Muscle of leg (tissue), 11 donors: ENCODE results near the gene SRC. TPM values are rescaled to one million over a fixed set of nuclear protein-coding genes. Genes with fewer than 3 reads are reported as not detected.

ENCODE experiments used
- DNase-seq: peaks from one replicate; pipeline ENCODE4 v3.0.0; 2013
- H3K27ac ChIP-seq: one replicate; pipeline ENCODE4 v1.5.1; 2013; ENCODE audit warnings: mild to moderate bottlenecking, low read length, control low read depth
- H3K27me3 ChIP-seq: one replicate; pipeline ENCODE4 v1.6.1; 2013; ENCODE audit warnings: low read length; ENCODE audit not compliant: control insufficient read depth, insufficient read depth
- H3K36me3 ChIP-seq: one replicate; pipeline ENCODE4 v1.6.1; 2013; ENCODE audit warnings: low read length; ENCODE audit not compliant: control insufficient read depth, insufficient read depth
- H3K4me1 ChIP-seq: one replicate; pipeline ENCODE4 v1.6.1; 2013; ENCODE audit warnings: low read length; ENCODE audit not compliant: control insufficient read depth, insufficient read depth
- H3K4me3 ChIP-seq: one replicate; pipeline ENCODE4 v1.5.1; 2013; ENCODE audit warnings: low read length, control low read depth
- H3K9me3 ChIP-seq: replicated peaks from 2 replicates; pipeline ENCODE4 v1.6.1; 2013; ENCODE audit warnings: low read depth, low read length; ENCODE audit not compliant: control insufficient read depth
- WGBS: methylation state at CpG from one replicate; pipeline ENCODE4 v1.1.5; 2013; ENCODE audit warnings: missing lambda C conversion rate; ENCODE audit not compliant: insufficient coverage; 5-methylcytosine and 5-hydroxymethylcytosine counted together
- polyA plus RNA-seq, 8 donors: library from polyadenylated mRNA; unstranded; fragments of 120-200 nt; gene quantifications; one replicate each; pipeline versions ENCODE4 v1.2.1 to v1.2.3, GENCODE V29; 2013; ENCODE audit warnings: inconsistent platforms in 1 of 8, low replicate concordance in 1 of 8; ENCODE audit not compliant: insufficient read length in 8 of 8, insufficient read depth in 1 of 8
- total RNA-seq: library from RNA; stranded (reverse); fragments of 120-200 nt; gene quantifications from one replicate; pipeline ENCODE4 v1.2.4, GENCODE V29; 2013

The SRC gene
- total and polyA plus RNA-seq, 9 donors, result 8.6 to 25.4 (median 16.6) TPM

DNA sequence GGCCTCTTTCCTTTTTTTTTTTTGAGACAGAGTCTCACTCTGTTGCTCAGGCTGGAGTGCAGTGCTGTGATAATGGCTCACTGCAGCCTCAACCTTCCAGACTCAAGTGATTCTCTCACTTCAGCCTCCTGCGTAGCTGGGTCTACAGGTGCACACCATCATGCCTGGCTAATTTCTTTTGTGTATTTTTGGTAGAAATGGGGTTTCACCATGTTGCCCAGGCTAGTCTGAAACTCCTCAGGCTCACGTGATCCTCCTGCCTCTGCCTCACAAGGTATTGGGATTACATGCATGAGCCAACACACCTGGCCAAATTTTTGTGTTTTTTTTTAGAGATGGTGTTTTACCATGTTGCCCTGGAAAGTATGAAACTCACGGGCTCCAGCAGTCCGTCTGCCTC is 29.3 kb downstream of the SRC start:
- Histone ChIP-seq H3K27me3 (no peaks in the 10 kb centered on the region), H3K36me3 (peaks cover 7% of the 10 kb centered on the region), H3K27ac (no peak overlapping the region), H3K4me1 (no peaks in the 10 kb centered on the region), H3K9me3 (no peaks in the 10 kb centered on the region), H3K4me3 (no peak overlapping the region)
- no peak for DNase-seq
- WGBS, result no CpG with 5 or more reads among the region's 4 CpGs

DNA sequence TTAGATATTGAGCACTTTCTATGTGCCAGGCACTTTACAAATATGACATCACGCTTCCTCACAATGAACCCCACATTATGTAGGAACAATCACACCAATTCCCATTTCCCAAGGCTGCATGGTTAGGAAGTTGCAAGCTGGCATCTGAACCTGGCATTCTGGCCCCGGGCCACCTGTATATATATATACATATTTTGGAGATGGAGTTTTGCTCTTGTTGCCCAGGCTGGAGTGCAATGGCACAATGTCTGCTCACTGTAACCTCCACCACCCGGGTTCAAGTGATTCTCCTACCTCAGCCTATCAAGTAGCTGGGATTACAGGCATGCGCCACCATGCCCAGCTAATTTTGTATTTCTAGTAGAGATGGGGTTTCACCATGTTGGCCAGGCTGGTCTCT is 30.4 kb downstream of the SRC start:
- Histone ChIP-seq H3K4me1 (no peaks in the 10 kb centered on the region), H3K27me3 (no peaks in the 10 kb centered on the region), H3K4me3 (no peak overlapping the region), H3K9me3 (no peaks in the 10 kb centered on the region), H3K36me3 (peaks cover 7% of the 10 kb centered on the region), H3K27ac (no peak overlapping the region)
- no CpG with 5 or more reads among the region's 4 CpGs for WGBS
- DNase-seq, result no peak

DNA sequence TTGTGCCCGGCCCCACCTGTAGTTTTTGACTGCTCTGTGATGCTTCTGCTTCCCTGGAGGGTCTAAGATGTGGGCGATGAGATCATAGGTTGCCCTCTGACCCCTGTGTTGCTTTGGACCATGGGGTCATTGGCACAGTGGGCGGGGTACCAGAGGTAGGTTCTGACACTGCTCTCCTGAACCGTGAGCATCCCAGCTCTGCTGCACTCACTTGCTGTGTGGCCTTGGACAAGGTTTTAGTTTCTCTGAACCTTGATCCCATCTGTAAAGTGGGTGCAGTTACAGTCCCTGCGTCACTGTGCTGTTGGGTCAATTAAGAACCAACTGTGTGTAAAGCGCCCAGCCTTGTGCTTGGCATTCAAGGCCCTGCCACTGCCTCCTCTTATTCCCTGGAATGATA is 30.9 kb downstream of the SRC start:
- no peaks in the 10 kb centered on the region for H3K27me3 ChIP-seq
- DNase-seq, result no peak
- no peak overlapping the region for H3K4me3 ChIP-seq
- H3K9me3 ChIP-seq, result no peaks in the 10 kb centered on the region
- H3K27ac ChIP-seq, result no peak overlapping the region
- peaks cover 7% of the 10 kb centered on the region for H3K36me3 ChIP-seq
- H3K4me1 ChIP-seq, result no peaks in the 10 kb centered on the region
- WGBS, result 96% methylated on average over 6 of the region's 6 CpGs

DNA sequence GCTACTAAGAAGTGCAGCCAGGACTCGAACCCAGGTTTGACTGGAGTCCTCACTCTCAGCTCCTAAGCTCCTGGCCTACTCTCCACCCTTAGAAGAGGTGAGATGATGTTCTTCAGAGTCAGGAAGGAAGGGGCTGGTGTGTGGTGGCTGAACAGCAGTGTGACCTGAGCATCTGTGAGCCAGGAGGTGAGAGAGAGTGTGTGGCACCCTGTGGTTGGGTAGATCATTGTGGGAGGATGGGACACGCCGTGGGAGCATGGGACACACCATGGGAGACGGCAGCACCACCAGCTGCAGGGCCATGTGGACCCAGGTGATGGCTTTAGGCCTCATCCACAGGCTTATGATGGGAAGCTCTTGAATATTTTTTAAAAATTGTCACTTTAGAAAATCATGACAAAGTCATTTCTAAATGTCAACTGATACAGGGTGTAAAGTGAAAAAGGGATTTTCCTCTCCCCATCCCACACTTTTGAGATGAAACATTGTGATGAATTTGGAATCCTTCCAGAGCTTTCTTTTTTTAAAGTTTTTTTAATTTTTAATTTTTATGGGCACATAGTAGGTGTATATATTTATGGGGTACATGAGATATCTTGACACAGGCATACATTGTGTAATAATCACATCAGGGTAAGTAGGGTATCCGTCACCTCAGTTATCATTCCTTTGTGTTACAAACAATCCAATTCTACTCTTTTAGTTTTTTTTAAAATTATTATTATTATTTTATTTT is 31.6 kb downstream of the SRC start:
- Histone ChIP-seq H3K4me1 (no peaks in the 10 kb centered on the region), H3K4me3 (no peak overlapping the region), H3K27ac (no peak overlapping the region), H3K27me3 (no peaks in the 10 kb centered on the region), H3K36me3 (peaks cover 7% of the 10 kb centered on the region), H3K9me3 (no peaks in the 10 kb centered on the region)
- no peak for DNase-seq
- 75% methylated on average over 2 of the region's 5 CpGs for WGBS

DNA sequence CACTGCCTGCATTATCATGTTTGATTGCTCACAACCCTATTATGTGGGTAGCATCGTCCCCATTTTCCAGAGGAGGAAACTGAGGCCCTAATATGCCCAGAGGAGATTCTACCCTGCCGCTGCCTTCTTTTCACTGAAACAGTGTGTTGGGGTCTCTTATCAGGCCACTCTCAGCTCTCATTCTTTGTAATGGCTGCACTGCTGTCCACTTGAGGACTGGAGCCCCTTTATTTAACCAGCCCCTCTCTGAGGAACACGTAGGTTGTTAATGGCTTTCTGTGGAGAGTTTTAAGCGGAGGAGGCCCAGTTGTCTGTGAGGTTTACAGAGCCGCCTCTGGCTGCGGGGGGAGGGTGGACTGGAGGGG is 32.5 kb downstream of the SRC start:
- Histone ChIP-seq H3K27me3 (no peaks in the 10 kb centered on the region), H3K4me1 (no peaks in the 10 kb centered on the region), H3K36me3 (peaks cover 7% of the 10 kb centered on the region), H3K4me3 (no peak overlapping the region), H3K9me3 (no peaks in the 10 kb centered on the region), H3K27ac (no peak overlapping the region)
- DNase-seq, result no peak
- WGBS, result 87% methylated on average over 5 of the region's 6 CpGs

DNA sequence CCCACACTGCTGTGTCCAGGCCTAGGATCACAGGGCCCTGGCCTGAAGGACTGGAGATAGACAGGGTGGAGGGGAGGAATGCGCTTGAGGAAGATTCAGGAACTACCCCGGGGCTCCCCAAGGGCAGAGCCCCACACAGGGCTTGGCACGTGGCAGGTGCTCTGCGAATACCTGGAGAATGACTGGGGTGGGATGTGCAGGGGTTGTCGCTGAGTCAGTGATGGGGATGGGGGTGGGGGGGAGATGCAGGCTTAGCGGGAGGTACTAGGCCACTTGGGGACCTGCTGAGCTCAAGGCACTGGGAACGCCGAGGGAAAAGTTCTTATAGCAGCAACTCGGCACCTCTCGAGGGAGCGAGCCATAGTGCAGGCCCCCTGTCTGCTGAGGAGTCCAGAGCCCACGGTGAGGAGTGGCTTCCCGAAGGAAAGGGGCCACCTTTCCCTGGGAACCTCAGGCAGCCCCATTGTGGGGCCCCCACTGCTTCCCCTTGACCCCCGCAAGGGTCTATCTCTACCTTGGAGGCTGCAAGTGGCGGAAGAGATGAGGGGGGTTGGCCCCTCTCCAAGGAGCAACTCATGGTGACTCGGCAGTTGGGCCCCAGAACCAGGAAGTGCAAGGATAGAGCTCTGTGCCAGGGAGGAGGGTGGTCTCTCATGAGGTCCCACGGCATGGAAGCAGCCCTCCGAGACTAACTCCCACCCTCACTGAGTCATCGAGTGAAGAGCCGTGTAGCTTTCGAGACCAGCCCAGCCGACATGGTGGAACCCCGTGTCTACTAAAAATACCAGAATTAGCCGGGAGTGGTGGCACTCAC is 33.1 kb downstream of the SRC start:
- no peak overlapping the region for H3K27ac ChIP-seq
- DNase-seq, result no peak
- no peaks in the 10 kb centered on the region for H3K27me3 ChIP-seq
- WGBS, result 74% methylated on average over 20 of the region's 24 CpGs
- H3K4me3 ChIP-seq, result no peak overlapping the region
- H3K9me3 ChIP-seq, result no peaks in the 10 kb centered on the region
- H3K36me3 ChIP-seq, result peaks cover 7% of the 10 kb centered on the region
- H3K4me1 ChIP-seq, result peaks cover 2% of the 10 kb centered on the region

DNA sequence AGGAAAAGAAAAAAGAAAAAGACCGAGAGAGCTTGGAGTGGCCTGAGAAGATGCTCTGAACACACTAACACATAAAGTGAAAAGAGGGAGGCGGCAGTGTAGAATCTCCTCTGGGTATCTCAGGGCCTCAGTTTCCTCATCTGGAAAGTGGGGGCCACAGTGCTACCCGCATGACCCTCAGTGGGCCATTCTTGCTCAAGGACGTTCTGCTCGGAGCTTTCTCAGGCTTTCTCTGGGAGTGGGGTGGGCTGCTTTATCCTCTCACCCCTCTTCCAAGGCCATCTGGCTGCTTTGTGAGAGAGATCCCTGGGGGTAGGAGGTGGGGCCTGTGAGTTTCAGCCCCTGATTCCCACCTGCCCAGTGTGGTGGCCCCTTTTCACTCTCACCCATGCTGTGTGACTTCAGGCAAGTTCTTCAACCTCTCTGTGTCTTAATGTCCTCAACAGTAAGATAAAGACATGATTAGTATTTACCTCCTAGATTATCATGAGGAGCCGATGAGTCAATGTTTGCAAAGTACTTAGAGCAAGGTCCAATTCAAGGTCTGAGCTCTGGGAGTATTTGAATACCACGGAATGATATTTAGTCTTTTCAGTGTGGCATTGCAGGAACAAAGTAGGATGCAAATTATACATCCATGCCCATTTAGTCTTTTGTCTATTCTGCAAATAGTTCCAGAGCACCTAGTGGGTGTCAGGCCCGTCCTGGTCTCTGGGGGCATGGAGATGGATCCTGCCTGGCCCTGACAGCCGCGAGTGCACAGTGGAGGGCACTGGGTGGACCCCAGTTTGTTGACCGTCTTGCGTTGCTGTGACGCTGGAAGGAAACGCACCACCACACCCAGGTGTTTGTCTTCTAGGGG is 34.3 kb downstream of the SRC start:
- DNase-seq, result no peak
- WGBS, result 82% methylated on average over 3 of the region's 14 CpGs

DNA sequence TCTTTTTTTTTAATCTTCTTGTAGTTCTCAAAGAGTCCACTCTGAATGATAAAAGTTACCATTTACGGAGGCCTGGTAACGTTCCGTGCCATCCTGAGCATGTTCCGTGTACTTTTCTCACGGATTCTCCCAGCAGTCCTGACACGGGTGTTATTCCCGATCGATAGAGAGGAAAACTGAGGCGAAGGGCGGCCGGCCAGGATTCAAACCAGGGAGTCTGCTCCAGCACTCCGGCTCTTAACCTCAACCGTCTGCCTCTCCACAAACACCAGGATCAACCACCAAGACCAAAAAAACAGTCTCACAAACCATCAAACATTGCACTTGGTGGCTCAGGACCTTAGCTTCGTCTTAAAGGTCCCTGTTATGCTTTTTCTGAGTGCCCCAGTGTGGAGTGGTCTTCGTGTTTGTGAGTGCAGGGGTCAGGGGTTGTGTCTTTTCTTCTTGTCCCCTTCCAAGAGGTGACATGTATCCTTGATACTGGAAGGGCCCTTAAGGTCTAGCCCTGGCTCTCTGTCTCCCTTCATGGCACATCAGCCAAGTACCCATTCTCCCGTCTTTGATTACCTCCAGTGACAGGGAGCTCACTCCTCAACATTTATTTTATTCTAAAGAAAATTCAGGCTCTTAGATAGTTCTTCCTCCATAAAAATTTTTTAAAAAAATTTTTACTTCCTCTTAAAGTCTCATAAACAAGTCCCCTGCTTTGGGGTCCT is 35.1 kb downstream of the SRC start:
- WGBS, result 90% methylated on average over 12 of the region's 16 CpGs
- Histone ChIP-seq H3K4me3 (no peak overlapping the region), H3K27ac (no peak overlapping the region), H3K9me3 (no peaks in the 10 kb centered on the region), H3K4me1 (peaks cover 8% of the 10 kb centered on the region), H3K36me3 (peaks cover 5% of the 10 kb centered on the region), H3K27me3 (no peaks in the 10 kb centered on the region)
- no peak for DNase-seq

More for the DNA sequence above, 34.3 kb downstream of the SRC start:
- Histone ChIP-seq H3K4me1 (peaks cover 7% of the 10 kb centered on the region), H3K36me3 (peaks cover 7% of the 10 kb centered on the region), H3K27me3 (no peaks in the 10 kb centered on the region), H3K9me3 (no peaks in the 10 kb centered on the region), H3K4me3 (no peak overlapping the region), H3K27ac (no peak overlapping the region)

DNA sequence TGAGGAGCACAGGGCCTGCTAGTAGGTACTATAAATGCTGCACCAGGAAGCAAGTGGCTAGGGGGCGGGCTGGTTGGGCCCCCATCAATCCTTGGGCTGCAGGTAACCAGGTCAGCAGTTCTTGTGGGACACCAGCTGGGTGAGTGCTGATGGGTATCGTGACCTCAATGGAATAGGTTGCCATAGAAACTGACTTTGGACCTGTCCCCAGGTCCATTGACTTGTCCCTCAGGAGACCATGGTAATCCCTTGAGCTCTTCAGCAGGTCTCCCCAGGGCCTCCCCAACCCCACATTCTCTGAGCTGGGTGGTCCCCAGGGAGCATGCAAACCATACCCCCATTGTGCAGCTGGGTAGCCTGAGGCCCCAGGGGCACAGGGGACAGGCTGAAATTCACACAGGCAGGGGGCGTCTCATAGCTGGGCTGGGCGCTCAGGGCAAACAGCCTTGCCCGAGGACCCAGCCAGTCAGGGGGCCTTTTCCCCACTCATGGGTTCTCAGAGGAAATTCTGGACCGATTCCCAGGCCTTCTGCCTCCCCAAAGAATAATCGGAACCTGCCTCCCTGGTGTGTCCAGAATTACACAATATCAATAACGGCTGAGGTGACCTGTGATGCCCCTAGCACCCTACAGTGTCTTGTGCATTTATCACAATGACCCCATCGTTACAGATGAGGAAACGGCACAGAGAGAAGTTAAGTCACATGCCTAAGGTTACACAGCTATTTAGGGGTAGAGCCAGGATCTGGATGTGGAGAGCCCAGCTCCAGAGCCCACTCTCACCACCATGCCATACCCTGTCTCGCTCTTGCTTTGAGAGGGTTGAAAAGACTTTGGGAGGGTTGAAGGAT is 35.9 kb downstream of the SRC start:
- WGBS, result 87% methylated on average over 8 of the region's 11 CpGs

More for the DNA sequence above, 35.9 kb downstream of the SRC start:
- Histone ChIP-seq H3K4me3 (no peak overlapping the region), H3K36me3 (peaks cover 12% of the 10 kb centered on the region), H3K4me1 (peaks cover 8% of the 10 kb centered on the region), H3K27ac (no peak overlapping the region), H3K9me3 (no peaks in the 10 kb centered on the region), H3K27me3 (no peaks in the 10 kb centered on the region)
- no peak for DNase-seq
